HCT116 (cell line): ENCODE results near the gene MRPL58.

Source experiments
- CBX3 ChIP-seq: IDR thresholded peaks from 2 replicates; pipeline ENCODE4 v1.6.1; 2012; ENCODE audit warnings: low read depth
- EZH2 ChIP-seq: fragments of 200-600 bp; sonication (generic); IDR thresholded peaks from 2 replicates; pipeline ENCODE4 v1.6.1; 2017; ENCODE audit warnings: antibody characterized with exemption, mixed run types
- SIN3A ChIP-seq: IDR thresholded peaks from 2 replicates; pipeline ENCODE4 v1.6.1; 2012; ENCODE audit warnings: low read depth
- SP1 ChIP-seq: IDR thresholded peaks from 2 replicates; pipeline ENCODE4 v1.6.1; 2012; ENCODE audit warnings: low read depth
- ZFX ChIP-seq: fragments of 450-650 bp; IDR thresholded peaks from 2 replicates; pipeline ENCODE4 v1.6.1; 2017
- TF ChIP-seq, protein P1 (sequence below): IDR thresholded peaks from 2 replicates; pipeline ENCODE4 v1.6.1; 2011; ENCODE audit warnings: mild to moderate bottlenecking, low read length, moderate library complexity; ENCODE audit not compliant: insufficient replicate concordance; ENCODE audit errors: extremely low read depth
- TF ChIP-seq, protein P2 (sequence below): IDR thresholded peaks from 2 replicates; pipeline ENCODE4 v1.6.1; 2012
- TF ChIP-seq, protein P3 (sequence below), 3 experiments: fragments of 200-600 bp in 1 of 3; sonication (generic) in 1 of 3; IDR thresholded peaks in 2 of 3; conservative IDR thresholded peaks in 1 of 3; 2 replicates each; pipeline ENCODE4 v1.5.1; 2012 to 2017; ENCODE audit warnings: low read depth in 2 of 3, low read length in 2 of 3, antibody characterized with exemption in 1 of 3, borderline replicate concordance in 1 of 3, control low read depth in 1 of 3, mild to moderate bottlenecking in 1 of 3, mixed read lengths in 1 of 3, mixed run types in 1 of 3, moderate library complexity in 1 of 3; ENCODE audit not compliant: insufficient read depth in 1 of 3

DNA sequence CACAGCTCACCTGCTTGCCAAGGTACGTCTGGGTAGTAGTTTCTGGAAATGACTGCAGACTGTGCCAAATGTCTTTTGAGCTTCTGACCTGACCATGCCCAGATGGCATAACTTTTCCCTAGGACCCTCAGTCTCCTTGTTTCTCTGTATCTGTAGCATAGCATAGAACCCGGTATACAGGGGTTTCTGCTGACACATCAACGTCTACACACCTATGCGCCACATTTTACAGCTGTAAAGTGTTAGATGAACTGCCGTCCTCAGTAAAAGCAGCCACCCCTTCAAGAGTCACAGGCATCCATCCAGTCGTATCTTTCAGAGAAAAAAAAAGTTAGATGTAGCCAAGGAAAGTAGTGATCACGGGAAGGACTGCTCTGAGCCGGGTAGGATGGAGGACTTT, 52.0 kb downstream of the MRPL58 start:
- TF ChIP-seq EZH2 (no peak), SIN3A (no peak), SP1 (no peak), ZFX (no peak), CBX3 (no peak)
- TF ChIP-seq, protein P1, sequence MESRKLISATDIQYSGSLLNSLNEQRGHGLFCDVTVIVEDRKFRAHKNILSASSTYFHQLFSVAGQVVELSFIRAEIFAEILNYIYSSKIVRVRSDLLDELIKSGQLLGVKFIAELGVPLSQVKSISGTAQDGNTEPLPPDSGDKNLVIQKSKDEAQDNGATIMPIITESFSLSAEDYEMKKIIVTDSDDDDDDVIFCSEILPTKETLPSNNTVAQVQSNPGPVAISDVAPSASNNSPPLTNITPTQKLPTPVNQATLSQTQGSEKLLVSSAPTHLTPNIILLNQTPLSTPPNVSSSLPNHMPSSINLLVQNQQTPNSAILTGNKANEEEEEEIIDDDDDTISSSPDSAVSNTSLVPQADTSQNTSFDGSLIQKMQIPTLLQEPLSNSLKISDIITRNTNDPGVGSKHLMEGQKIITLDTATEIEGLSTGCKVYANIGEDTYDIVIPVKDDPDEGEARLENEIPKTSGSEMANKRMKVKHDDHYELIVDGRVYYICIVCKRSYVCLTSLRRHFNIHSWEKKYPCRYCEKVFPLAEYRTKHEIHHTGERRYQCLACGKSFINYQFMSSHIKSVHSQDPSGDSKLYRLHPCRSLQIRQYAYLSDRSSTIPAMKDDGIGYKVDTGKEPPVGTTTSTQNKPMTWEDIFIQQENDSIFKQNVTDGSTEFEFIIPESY = no peak
- TF ChIP-seq, protein P2, sequence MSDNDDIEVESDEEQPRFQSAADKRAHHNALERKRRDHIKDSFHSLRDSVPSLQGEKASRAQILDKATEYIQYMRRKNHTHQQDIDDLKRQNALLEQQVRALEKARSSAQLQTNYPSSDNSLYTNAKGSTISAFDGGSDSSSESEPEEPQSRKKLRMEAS = no peak
- TF ChIP-seq, protein P3, sequence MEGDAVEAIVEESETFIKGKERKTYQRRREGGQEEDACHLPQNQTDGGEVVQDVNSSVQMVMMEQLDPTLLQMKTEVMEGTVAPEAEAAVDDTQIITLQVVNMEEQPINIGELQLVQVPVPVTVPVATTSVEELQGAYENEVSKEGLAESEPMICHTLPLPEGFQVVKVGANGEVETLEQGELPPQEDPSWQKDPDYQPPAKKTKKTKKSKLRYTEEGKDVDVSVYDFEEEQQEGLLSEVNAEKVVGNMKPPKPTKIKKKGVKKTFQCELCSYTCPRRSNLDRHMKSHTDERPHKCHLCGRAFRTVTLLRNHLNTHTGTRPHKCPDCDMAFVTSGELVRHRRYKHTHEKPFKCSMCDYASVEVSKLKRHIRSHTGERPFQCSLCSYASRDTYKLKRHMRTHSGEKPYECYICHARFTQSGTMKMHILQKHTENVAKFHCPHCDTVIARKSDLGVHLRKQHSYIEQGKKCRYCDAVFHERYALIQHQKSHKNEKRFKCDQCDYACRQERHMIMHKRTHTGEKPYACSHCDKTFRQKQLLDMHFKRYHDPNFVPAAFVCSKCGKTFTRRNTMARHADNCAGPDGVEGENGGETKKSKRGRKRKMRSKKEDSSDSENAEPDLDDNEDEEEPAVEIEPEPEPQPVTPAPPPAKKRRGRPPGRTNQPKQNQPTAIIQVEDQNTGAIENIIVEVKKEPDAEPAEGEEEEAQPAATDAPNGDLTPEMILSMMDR (IDR thresholded peaks at IDR 0.05 in 2 of 3, conservative IDR thresholded peaks at IDR 0.05 in 1 of 3; ENCODE audit: borderline replicate concordance in 1 of 3, insufficient read depth in 1 of 3, low read depth in 2 of 3, low read length in 2 of 3) = no peak
